ENCODE measurements around the gene ANKRD27.
"Not testable (repeated sequence)": the region's sequence is repeated elsewhere in the genome, so short reads cannot be mapped to it uniquely, and the experiment has no call there.

Gene ANKRD27

DNA sequence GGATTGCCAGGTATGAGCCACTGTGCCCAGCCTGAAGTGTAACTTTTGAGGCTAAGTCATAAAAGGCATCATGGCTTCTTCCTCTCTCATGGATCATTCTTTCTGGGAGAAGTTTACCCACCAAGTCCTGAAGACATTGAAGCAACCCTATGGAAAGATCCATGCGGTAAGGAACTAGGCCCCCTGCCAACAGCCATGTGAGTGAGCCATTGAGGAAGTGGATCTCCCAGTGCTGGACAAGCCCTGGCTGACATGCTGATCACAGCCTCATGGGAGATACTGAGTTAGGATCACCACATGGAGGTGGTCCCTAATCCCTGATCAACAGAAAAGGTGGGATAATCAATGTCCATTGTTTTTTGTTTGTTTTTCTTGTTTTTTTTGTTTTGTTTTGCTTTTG, 13.3 kb upstream of the ANKRD27 start:
- no peak for DNase-seq (ENCODE audit: low read depth)

DNA sequence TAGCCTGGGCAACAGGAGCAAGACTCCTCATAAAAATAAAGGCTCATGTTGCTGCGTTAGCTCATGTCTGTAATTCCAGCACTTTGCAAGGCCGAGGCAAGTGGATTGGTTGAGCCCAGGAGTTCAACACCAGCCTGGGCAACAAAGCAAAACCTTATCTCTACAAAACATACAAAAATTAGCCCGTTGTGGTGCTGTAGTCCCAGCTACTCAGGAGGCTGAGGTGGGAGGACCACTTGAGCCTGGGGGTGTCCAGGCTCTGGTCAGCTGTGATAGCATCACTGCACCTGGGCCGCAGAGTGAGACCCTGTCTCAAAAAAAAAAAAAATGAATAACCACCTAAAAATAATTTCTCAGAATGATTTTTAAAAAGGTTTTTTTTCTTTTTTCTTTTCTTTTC, 12.7 kb upstream of the ANKRD27 start:
- DNase-seq (ENCODE audit: low read depth) = no peak

DNA sequence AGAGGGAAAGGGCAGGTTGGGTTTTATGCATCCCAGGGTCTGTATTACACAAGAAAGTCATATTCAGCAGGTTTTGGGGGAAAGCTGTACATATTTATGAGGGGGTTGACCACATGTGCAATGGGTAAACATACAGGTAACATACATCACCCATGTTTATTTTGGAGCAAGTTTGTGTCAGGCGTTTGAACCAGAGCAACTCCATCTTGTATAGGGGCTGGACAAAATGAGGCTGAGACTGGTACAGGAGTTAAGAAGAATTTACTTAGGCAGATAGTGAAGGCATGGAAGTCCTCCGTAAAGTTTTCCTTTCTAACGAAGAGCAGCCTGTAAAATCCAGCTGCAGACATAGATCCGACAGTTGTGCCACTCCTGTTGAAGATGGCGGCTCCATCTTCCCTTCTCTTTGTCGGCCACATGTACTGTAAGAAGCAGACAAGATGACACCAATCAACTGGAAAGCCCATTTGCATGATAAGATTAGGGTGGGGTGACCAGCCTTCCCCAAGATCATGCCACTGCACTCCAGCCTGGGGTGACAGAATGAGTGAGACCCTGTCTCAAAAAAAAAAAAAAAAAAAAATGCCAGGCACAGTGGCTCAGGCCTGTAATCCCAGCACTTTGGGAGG, 12.0 kb upstream of the ANKRD27 start:
- no peak for DNase-seq (ENCODE audit: low read depth)

DNA sequence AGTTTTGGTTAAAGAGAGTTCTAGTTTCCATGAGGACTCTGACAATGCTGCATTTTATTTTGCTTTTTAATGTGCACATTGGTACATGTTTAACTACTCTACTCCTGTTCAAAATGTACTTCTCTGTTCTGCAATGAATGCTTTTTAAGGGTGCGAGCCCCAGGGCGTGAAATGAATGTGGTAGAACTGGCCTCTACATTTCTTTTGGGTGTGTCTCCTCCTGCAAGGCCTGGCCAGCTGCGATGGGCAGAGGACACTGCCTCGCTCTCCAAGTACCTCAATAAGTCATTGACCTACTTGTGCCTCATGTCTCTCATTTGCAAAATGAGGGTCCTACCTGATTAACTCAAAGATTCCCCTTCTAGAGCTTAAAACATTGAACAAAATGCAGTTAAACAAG, 7.3 kb upstream of the ANKRD27 start:
- no peak for DNase-seq (ENCODE audit: low read depth)

DNA sequence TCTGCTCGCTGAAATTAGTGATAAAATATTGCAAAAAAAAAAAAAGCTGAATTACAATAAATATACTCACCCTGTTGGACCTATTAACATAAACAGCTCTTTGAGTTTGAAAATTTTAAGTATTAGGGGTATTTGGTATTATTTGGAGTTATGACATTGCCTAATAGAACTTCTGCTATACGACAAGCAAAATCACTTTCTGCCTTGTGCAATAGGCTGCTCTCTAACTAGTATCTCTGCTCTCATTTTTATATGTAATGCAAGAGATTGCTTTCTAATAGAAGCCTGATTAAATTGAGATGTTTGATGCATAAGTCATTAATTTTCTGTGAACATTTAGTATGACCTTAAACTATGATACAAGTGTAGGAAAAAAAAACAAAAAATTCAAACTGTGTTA, 6.0 kb upstream of the ANKRD27 start:
- DNase-seq (ENCODE audit: low read depth) = no peak

DNA sequence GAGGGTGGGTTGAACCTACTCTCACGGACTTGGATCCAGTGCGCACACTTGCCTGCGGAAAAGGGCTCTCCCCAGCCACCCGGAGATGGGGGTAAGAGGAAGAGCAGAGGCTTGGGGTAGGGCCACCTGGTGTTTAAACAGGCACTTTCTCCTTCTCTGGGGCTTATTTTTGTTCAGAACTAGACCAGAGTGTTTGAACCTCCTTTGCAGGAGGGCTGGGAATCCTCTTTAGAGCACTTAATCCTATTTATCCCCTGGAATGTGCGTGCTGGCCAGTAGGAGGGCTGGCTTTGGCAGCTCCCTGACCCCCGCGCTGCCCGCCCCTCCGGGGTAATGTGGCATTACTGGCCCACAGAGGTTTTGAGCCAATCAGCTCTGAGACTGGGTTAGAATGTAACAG, 2.7 kb upstream of the ANKRD27 start:
- DNase-seq (ENCODE audit: low read depth) = no peak

DNA sequence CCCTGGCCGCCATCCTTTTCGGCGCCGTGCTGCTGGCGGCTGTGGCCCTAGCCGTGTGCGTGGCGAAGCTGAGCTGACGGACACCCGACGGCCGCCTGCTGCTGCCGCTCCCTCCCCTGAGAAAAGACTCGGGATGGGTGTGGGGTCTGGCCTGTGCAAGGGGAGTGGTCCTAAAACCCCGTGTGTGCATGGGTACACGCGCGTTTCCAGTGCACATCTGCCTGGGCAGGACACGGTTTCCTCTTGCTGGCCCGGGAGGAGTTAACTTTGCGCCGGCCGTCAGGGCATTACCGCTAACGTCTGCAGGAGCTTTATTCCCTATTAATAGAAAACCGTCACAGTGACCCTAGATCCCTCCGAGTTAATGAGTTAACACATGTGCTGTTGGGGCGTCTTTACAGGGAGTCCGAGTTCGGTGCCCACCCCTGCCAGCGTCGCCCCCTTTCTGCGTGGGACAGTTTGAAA, 1.9 kb upstream of the ANKRD27 start:
- no peak for DNase-seq (ENCODE audit: low read depth)

DNA sequence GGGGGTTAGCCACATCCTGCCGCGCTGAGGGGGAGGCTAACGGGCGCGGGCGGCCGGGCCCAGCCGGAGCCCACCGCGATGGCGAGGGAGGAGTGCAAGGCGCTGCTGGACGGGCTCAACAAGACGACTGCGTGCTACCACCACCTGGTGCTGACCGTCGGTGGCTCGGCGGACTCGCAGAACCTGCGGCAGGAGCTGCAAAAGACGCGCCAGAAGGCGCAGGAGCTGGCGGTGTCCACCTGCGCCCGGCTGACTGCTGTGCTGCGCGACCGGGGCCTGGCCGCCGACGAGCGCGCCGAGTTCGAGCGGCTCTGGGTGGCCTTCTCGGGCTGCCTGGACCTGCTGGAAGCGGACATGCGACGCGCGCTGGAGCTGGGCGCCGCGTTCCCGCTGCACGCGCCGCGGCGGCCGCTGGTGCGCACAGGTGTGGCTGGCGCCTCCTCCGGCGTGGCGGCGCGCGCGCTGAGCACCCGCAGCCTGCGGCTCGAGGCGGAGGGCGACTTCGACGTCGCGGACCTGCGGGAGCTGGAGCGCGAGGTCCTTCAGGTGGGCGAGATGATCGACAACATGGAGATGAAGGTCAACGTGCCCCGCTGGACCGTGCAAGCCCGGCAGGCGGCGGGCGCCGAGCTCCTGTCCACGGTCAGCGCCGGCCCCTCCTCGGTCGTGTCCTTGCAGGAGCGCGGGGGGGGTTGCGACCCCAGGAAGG, 1.4 kb upstream of the ANKRD27 start:
- no peak for DNase-seq (ENCODE audit: low read depth)

DNA sequence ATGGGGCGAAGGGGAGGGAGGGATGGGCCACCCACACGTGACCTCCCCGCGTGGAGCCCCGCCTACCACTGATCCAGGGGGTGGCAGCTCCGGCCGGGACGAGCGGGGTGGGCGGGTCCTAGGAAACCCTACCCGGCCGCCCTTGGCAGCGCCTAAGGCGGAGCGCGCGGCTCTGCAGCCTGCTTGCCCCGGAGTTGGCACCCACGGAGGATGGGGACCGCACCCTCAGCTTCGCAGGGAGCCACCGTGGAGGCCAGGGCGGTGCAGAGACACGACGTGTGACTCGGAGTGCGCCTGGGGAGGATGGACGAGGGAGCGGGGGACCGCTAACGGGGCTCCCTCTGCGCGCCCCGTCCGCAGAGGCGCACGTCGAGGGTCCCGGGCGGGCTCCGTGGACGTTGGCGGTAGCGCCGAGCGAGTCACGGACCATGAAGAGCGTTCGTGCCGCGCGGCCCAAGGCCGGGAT, 773 bp upstream of the ANKRD27 start, which contains the start of gene RGS9BP:
Gene RGS9BP, plus strand, starts transcription at position 129 of the 466 bp plus-strand sequence. CDS start 416 bp downstream, outside the sequence.
- no peak for DNase-seq (ENCODE audit: low read depth)

DNA sequence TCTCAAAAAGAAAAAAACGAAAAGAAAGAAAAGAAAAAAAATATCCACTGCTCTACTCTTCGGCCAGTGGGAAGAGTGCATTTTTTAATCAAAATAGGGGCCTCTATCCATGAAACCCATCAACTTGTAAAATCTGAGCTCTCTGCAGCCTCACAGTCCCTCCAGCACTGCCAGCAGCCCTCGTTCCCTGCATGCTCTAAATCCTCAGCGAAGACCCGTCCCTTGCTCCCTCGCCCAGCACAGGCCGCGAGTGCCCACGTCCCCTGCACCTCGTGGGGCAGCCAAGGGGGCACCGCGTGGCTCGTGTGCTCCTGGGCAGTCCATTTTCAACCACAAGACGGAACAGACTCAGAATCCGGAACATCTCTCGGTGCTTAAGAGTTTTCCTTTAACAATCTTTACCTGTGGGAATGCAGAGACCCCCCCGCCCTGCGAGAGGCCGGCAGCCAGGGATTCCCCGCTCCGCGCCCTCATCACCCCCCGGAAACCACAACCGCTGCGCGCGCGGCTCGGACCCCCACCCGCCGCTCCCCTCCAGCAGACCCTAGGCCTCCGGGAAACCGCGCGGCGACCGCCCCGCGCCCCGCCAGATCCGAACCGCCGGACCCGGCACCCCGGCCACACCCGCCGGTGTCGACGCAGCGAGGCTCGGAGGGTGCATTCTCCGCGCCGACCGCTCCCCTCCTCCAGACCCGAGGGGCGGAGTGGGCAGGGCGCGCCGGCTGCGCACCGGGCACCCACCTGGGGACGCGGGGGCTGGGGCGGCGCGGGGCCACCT, 638 bp downstream of the ANKRD27 start:
- DNase-seq (ENCODE audit: low read depth) = no peak

DNA sequence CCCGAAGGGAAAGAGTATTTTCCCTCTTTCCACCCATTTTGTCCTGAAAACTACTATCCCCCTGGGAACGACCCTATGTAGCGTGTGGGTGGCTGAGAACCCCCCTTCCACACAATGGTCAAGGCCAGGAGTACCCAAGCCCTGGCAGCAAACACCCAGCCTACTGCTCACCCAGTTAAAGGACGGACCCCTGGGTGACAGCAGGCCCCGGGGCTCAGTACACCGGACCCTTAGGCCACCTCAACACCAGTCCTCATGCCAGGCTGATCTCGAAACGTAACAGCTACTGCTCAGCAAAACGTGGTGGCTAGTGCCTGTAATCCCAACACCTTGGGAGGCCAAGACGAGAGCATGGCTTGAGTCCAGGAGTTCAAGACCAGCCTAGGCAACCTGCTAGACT, 1.4 kb downstream of the ANKRD27 start:
- no peak for DNase-seq (ENCODE audit: low read depth)

DNA sequence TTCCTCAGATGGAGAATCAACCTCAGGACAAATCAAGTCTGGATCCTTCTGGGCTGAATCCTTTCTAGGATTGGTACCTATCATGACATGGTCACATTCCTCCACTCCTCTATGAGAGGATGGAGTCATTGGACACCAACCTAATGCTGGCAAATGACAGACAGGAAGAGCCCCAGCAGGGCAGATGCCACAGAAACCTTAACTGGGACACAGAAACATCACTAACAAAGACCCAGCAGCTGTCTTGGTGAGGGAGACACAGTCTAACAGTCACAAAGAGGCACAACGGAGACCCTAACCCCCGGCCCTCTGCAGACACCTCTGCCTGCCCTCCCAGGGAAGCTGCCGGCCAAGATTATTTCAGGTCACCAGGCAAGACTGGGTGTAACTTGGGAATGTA, 2.1 kb downstream of the ANKRD27 start:
- no peak for DNase-seq (ENCODE audit: low read depth)

DNA sequence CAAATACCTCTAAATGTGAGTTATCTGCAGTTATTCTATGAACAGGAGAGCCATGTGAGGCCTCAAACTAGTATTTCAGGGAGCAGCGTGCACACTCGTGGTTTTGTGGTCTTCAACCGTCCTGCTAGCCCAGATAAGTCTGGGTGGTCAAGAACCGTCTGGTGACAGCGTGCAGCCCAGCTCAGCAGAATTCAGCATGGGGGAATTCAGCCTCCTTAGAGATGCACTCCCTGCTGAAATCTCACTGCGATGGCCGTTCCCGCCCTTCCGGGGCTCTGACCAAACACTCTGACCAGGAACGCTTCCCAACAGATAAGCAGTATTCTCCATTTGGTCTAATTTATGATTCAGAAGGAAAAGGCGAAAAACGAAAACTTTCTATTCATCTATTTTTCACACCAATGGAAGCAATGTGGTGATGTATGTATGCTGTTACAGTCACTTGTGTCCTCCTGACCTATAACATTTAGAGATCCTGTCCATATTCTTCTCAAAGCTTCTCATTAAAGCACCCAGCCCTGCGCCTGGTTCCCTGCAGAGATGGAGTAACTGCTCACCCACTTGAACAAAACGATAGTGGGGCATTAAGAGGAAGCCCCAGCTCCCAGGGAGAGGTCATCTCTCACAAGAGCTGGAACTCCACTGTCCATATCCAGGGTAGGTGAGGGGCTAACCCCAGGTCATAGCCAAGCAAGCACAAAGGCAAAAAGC, 2.9 kb downstream of the ANKRD27 start:
- DNase-seq (ENCODE audit: low read depth) = no peak

DNA sequence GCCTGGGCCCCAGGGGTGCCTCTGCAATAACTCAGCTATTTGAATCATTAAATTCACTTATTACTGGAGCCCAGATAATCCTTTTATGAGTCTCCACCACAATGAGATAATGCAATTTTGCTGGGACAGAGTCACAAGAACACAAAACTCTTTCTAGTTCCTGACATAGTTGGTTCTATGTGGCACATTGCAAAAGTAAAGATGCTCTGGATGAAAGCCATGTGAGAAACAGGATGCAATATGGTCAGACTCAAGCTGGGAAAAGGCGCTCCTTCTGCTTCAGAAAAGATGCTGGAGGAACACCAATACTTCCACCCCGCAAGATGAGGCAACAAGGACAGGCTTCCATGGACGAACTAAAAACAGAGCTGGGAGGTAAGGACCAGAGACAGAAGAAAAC, 5.7 kb downstream of the ANKRD27 start:
- no peak for DNase-seq (ENCODE audit: low read depth)

DNA sequence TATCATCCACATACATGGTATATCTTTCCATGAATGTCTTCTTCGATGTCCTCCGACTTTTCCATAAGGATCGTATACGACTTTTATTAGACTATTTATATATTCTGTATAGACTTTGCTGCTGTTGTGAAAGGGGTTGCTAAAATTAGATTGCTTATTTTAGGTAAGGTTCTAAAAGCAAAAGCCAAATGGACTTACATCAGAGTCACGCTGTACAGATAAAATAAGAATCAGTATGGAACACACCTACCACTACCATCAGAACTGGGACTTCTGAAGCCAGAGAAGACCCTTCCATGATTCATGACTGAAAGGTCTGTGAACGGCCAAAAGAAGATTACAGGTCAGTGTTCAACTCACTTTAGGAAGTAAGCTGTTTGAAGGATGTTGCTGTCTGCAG, 8.9 kb downstream of the ANKRD27 start:
- no peak for DNase-seq (ENCODE audit: low read depth)

DNA sequence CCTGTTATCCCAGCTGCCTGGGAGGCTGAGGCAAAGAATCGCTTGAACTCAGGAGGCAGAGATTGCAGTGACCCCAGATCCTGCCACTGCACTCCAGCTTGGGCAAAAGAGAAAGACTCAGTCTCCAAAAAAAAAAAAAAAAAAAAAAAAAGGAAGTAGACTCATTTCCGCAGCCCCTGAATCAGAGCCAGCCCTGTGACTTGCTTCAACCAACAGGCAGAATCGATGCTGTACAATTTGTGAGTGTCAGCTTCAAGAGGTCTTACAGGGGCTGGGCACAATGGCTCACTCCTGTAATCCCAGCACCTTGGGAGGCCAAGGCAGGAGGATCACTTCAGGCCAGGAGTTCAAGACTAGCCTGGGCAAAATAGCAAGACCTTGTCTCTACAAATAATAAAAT, 12.8 kb downstream of the ANKRD27 start:
- no peak for DNase-seq (ENCODE audit: low read depth)

DNA sequence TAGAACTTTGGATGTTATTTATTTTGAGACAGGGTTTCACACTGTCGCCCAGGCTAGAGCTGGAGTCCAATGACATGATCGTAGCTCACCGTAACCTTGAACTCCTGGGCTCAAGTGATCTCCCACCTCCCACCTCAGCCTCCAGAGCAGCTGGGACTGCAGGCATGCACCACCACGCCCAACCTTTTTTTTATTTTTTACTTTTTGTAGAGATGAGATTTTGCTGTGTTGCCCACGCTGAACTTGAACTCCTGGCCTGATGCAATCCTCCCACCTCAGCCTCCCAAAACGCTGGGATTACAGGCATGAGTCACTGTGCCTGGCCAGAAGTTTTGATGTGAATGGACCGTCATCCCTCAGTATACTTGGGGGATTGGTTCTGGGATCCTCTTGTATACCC, 13.7 kb downstream of the ANKRD27 start:
- DNase-seq (ENCODE audit: low read depth) = no peak

DNA sequence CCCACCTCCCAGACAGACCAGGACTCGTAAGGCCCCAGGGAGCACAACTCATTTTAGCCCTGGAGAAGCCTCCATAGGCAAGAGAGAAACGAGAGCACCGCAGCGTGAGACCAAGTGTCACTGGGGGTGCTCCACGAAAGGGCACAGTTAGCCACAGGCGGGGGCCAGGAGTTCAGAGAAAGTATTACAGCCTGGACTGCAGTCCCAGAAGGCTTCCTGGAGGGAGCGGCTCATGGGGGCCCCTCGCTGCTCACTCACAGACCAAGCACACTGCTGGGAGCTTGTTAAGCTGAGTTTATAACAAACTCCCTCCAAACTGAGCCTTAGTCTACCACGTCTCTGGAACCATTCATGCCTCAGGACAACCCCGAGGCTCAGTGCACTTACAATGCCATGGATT, 16.5 kb downstream of the ANKRD27 start:
- no peak for DNase-seq (ENCODE audit: low read depth)

DNA sequence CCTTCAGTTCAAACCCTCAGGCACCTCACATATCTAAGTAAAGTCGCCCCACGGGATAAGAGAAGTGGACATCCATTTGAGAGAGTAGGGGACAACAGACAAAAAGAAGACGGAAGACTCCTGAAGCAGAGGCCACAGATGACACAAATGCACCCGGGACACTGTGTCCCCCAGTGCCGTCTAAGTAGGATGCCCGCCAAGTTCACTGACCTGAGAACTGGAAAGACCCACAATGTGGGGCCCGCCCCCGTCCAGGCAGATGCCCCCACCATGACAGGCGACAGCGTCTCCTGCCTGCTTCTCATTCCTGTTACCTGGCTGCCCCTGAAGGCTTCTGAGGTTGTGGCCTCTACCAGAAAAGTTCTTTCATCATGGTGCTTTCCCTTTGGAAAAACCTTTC, 16.9 kb downstream of the ANKRD27 start:
- DNase-seq (ENCODE audit: low read depth) = no peak

DNA sequence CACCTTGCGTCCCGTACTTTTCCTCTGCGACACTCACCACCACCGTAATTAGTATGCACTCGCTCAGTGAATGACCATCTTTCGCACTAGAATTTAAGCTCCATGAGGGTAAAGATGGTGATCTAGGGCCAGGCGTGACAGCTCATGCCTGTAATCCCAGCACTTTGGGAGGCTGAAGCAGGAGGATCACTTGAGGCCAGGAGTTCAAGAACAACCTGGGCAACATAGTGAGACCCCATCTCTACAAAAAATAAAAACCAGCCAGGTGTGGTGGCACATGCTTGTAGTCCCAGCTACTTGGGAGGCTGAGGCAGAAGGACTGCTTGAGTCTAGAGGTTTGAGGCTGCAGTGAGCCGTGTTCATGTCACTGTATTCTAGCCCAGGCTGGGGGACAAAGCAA, 18.6 kb downstream of the ANKRD27 start:
- DNase-seq (ENCODE audit: low read depth) = not testable (repeated sequence)

DNA sequence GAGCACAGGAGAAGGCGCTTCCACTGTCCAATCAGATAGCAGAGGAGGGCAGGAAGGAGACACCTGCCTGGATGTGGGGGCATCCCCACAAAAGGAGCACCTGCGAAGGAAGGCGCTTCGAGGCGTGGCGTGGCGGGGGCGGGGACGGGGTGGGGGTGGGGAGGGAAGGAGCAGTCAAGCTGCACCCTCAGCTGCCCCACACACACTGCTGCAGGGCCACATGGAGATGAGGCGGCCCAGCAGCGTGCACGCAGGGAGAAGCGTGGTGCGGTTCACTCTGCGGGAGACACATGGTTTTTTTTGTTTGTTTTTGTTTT, 21.4 kb downstream of the ANKRD27 start:
- no peak for DNase-seq (ENCODE audit: low read depth)

DNA sequence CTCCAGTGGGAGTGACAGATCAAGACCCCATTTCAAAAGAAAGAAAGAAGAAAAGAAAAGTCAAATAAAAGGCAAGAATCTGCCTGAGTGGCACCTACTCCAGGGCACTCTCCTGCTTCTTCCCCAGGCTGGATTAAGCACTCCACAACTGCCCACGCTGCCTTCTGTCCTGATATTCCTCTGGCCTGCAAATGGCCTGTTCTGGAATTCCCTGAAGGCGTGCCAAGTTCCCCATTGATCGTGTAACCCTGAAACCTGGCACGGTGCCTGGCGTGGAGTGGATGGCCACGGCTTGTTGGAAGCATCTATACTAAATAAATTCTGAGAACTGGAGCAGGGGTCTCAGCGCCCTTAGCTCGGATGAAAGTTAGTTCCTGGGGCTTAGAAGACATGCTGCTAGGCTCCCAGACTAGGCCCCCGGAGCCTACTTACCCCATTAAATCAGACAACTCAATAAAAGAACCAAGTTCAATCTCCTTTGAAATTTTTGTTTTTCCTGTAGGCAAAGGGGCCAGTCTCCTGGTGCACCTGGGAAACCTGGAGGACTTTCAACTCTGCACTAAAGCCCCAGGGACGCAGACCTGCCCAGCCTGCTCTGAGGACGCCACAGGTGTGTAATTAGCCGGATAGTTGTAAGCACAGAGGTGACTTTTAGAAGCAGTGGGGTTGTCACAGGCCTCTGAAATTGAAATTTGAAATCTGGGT, 21.9 kb downstream of the ANKRD27 start:
- DNase-seq (ENCODE audit: low read depth) = no peak

Data from stimulated activated CD8-positive, alpha-beta memory T cell treated with anti-CD3 and anti-CD28 coated beads, Interleukin-7, amount 100 ng/mL, for 24 hours (primary cell).